Sigmoid colon (tissue), 4 donors: Measurements from ENCODE around the gene TNP2.

Experiments
- CTCF ChIP-seq, 4 experiments: fragments of 450-650 bp in 3 of 4; fragments of 200-600 bp in 1 of 4; IDR thresholded peaks; one replicate each; pipeline ENCODE4 v1.5.1; 2016 to 2019; ENCODE audit warnings: antibody characterized with exemption in 4 of 4, mild to moderate bottlenecking in 3 of 4, moderate library complexity in 2 of 4
- EP300 ChIP-seq, 4 donors: sonication (generic); formaldehyde crosslinking; IDR thresholded peaks; one replicate each; pipeline ENCODE4 v1.6.1; 2017; ENCODE audit warnings: antibody characterized with exemption in 4 of 4
- POLR2AphosphoS5 ChIP-seq, 4 donors: sonication (generic); formaldehyde crosslinking; IDR thresholded peaks; one replicate each; pipeline ENCODE4 v1.6.1; 2017; ENCODE audit warnings: antibody characterized with exemption in 4 of 4

GRCh38 chr16:11302977-11303376 lies 33.9 kb upstream of the TNP2 start:
- TF ChIP-seq EP300 (IDR thresholded peaks at IDR 0.05): no peak
- no peak for TF ChIP-seq POLR2AphosphoS5 (IDR thresholded peaks at IDR 0.05)
- no peak for TF ChIP-seq CTCF (IDR thresholded peaks at IDR 0.05)
